GM23248 (cell line): Measurements from ENCODE around the gene TBCCD1.
"Not testable (repeated sequence)": the region's sequence is repeated elsewhere in the genome, so short reads cannot be mapped to it uniquely, and the experiment has no call there.

ENCODE experiments used
- EZH2 ChIP-seq: fragments of 200-600 bp; sonication (generic); IDR thresholded peaks from 2 replicates; pipeline ENCODE4 v1.6.1; 2018; ENCODE audit warnings: antibody characterized with exemption, mild to moderate bottlenecking; ENCODE audit not compliant: insufficient read depth, poor library complexity, severe bottlenecking
- EZH2phosphoT487 ChIP-seq: fragments of 200-600 bp; sonication (generic); IDR thresholded peaks from 2 replicates; pipeline ENCODE4 v1.6.1; 2018; ENCODE audit warnings: antibody characterized with exemption, moderate library complexity, mild to moderate bottlenecking, low read depth; ENCODE audit not compliant: insufficient read depth

GRCh38 chr3:186498022-186498421, 69.1 kb downstream of the TBCCD1 start:
- not testable (repeated sequence) for TF ChIP-seq EZH2, EZH2phosphoT487
